ENCODE results near the gene SARM1. TPM values are rescaled to one million over a fixed set of nuclear protein-coding genes. Genes with fewer than 3 reads are reported as not detected.

The SARM1 gene
- total RNA-seq, 1 donor from 2014 or later, result 29.6 TPM

Small RNAs within 50 kb of the gene (microRNA-seq; reads per million reads assigned to microRNA genes)
- gene MIR4723, result 2.5 reads per million

Other genes starting within 250 kb of the SARM1 start
- gene TMEM97, start 52.5 kb upstream of the SARM1 start, total RNA-seq (ENCODE audit: low replicate concordance), result 43.0 and 99.9 TPM in 2 replicates
- gene IFT20, start 36.2 kb upstream of the SARM1 start, total RNA-seq (ENCODE audit: low replicate concordance), result 43.6 and 55.2 TPM in 2 replicates
- gene TNFAIP1, start 35.9 kb upstream of the SARM1 start, total RNA-seq (ENCODE audit: low replicate concordance), result 37.8 and 55.6 TPM in 2 replicates
- gene POLDIP2, start 14.2 kb upstream of the SARM1 start, total RNA-seq (ENCODE audit: low replicate concordance), result 79.3 and 90.8 TPM in 2 replicates
- gene SEBOX, start 6.5 kb upstream of the SARM1 start, total RNA-seq (ENCODE audit: low replicate concordance), result not detected in 2 replicates
- 20.3 and 54.1 TPM in 2 replicates for gene VTN, start 1.4 kb upstream of the SARM1 start, total RNA-seq (ENCODE audit: low replicate concordance)
- gene SLC46A1, start 34.5 kb downstream of the SARM1 start, total RNA-seq (ENCODE audit: low replicate concordance), result 21.9 and 29.6 TPM in 2 replicates
- 1.2 and 8.7 TPM in 2 replicates for gene SLC13A2, start 102.0 kb downstream of the SARM1 start, total RNA-seq (ENCODE audit: low replicate concordance)
- 1.0 and 1.2 TPM in 2 replicates for gene FOXN1, start 134.7 kb downstream of the SARM1 start, total RNA-seq (ENCODE audit: low replicate concordance)
- gene UNC119, start 180.9 kb downstream of the SARM1 start, total RNA-seq (ENCODE audit: low replicate concordance), result 40.2 and 52.2 TPM in 2 replicates
- 66.1 and 75.0 TPM in 2 replicates for gene PIGS, start 199.8 kb downstream of the SARM1 start, total RNA-seq (ENCODE audit: low replicate concordance)
- 7.1 and 12.6 TPM in 2 replicates for gene ALDOC, start 205.2 kb downstream of the SARM1 start, total RNA-seq (ENCODE audit: low replicate concordance)
- gene SPAG5, start 227.3 kb downstream of the SARM1 start, total RNA-seq (ENCODE audit: low replicate concordance), result 30.9 and 88.3 TPM in 2 replicates
- 17.5 and 27.7 TPM in 2 replicates for gene RSKR, start 242.5 kb downstream of the SARM1 start, total RNA-seq (ENCODE audit: low replicate concordance)

Data from type B pancreatic cell (in vitro differentiated cells).